Measurements from ENCODE around the gene FOXJ3.
"Not testable (repeated sequence)": the region's sequence is repeated elsewhere in the genome, so short reads cannot be mapped to it uniquely, and the experiment has no call there.

FOXJ3 gene

DNA sequence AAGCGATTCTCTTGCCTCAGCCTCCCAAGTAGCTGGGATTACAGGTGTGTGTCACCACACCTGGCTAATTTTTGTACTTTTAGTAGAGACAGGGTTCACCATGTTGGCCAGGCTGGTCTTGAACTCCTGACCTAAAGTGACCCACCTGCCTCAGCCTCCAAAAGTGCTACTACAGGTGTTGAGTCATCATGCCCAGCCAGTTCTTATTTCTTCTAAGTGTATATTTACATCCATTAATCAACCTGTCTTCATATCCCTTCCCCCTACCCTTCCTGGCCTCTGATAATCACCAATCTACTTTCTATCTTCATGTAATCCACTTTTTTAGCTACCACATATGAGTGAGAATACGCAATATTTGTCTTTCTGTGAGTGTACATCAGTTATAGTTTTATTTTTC, 128.1 kb downstream of the FOXJ3 start:
- not testable (repeated sequence) for DNase-seq; H3K4me3 Mint-ChIP-seq; ATAC-seq (replicated peaks); H3K27me3 Mint-ChIP-seq; H3K9me3 Mint-ChIP-seq
- H3K27ac Mint-ChIP-seq: peak overlapping the region in 1 of 2 donors; percentile 4
- H3K4me1 Mint-ChIP-seq (ENCODE audit: low read depth in 2 of 2): peaks cover 28 to 37% of the 10 kb centered on the region in 2 donors
- peaks cover 11% of the 10 kb centered on the region for H3K36me3 Mint-ChIP-seq (ENCODE audit: insufficient read depth)

DNA sequence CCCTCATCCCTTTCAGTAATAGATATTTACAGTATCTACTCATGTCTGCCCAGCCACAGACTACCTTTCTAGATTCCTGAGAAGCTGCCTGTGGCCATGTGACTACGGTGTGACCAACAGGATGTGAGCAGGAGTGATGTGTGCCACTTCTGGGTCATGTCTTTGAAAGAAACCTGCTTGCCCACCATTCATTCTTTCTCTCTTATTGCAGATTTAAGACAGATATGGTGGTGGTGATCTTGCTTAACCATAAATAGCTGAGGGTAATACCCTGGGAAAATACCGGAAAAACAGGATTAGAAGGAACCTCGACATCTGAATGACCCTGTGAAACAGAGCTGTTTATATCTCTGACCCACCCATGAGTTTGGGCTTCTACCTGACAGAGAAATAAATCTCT, 128.9 kb downstream of the FOXJ3 start:
- peaks cover 24 to 32% of the 10 kb centered on the region in 2 donors for H3K4me1 Mint-ChIP-seq (ENCODE audit: low read depth in 2 of 2)
- H3K36me3 Mint-ChIP-seq (ENCODE audit: insufficient read depth): peaks cover 13% of the 10 kb centered on the region
- no peak overlapping the region for H3K4me3 Mint-ChIP-seq
- peak overlapping the region in 1 of 2 donors; percentile 41 for H3K27ac Mint-ChIP-seq
- no peaks in the 10 kb centered on the region for H3K27me3 Mint-ChIP-seq
- ATAC-seq (replicated peaks) (peak; percentile 39), DNase-seq (no peak)
- H3K9me3 Mint-ChIP-seq: peaks cover 0 to 7% of the 10 kb centered on the region in 2 donors

DNA sequence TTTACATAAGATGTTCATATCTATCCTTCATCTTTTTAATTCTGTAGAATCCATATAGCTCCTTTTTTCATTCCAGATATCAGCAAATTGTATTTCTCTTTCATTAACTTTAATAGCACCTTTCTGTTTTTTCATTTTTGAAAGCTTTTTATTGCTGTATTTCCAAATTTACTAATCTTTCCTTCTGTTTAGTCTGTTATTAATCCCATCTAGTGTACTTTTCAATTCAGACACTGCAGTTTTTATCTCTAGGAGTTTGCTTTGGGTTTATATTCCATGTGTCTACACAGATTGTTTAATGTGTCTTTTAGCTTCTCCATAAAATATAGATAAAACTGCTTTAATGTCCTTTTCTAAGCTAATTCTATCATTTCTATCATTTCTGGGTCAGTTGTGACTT, 133.0 kb downstream of the FOXJ3 start:
- DNase-seq (no peak), ATAC-seq (replicated peaks) (no peak)
- Mint-ChIP-seq H3K27me3 (no peaks in the 10 kb centered on the region), H3K9me3 (peaks cover 0 to 7% of the 10 kb centered on the region in 2 donors), H3K36me3 (ENCODE audit: insufficient read depth) (peaks cover 31% of the 10 kb centered on the region), H3K27ac (no peak overlapping the region), H3K4me1 (ENCODE audit: low read depth in 2 of 2) (peaks cover 8% of the 10 kb centered on the region in 2 donors), H3K4me3 (no peak overlapping the region)

DNA sequence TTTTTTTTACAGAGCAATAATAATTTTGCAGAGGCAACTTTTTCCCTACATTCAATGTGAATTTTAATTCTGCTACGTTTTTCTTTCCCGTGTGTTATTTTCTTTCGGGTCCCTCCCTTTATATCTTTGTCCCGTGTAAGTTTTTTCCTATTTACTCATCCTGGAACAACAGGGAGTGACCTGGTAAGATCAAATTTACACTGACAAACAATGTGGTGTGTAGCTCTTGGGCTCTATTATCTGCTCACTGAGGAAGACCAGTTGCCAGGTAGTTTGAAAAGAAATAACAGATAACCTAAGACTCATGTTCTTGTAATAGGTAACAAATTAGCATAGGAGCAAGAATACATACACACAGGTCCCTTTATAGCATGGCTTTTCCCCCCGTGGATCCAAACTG, 136.8 kb downstream of the FOXJ3 start:
- DNase-seq: no peak
- peaks cover 0 to 2% of the 10 kb centered on the region in 2 donors for H3K4me1 Mint-ChIP-seq (ENCODE audit: low read depth in 2 of 2)
- H3K27me3 Mint-ChIP-seq: no peaks in the 10 kb centered on the region
- no peak for ATAC-seq (replicated peaks)
- H3K36me3 Mint-ChIP-seq (ENCODE audit: insufficient read depth): peaks cover 36% of the 10 kb centered on the region
- peaks cover 0 to 5% of the 10 kb centered on the region in 2 donors for H3K9me3 Mint-ChIP-seq
- H3K27ac Mint-ChIP-seq: no peak overlapping the region
- H3K4me3 Mint-ChIP-seq: no peak overlapping the region

DNA sequence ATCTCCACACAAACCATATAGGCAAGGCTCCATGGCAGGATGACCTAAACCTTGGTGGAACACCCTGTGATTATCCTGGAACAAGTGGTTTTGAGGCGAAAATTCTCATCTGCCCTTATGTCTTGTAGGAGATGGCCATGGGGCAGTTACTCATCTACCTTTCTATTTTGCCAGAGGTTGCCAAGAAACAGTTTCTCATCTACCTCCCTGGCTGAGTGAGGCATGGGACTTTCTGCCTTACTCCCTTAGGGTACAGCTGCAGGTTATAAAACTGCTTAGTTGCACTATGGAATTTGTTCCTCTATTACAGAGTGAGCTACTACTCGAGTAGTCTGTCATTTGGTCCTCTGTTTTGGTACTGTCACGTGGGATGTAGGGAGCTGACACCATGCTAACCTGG, 139.2 kb downstream of the FOXJ3 start:
- Mint-ChIP-seq H3K27ac (no peak overlapping the region), H3K4me3 (no peak overlapping the region), H3K4me1 (ENCODE audit: low read depth in 2 of 2) (peaks cover 8 to 15% of the 10 kb centered on the region in 2 donors), H3K27me3 (no peaks in the 10 kb centered on the region), H3K36me3 (ENCODE audit: insufficient read depth) (peaks cover 34% of the 10 kb centered on the region), H3K9me3 (no peaks in the 10 kb centered on the region)
- no peak for ATAC-seq (replicated peaks)
- no peak for DNase-seq

DNA sequence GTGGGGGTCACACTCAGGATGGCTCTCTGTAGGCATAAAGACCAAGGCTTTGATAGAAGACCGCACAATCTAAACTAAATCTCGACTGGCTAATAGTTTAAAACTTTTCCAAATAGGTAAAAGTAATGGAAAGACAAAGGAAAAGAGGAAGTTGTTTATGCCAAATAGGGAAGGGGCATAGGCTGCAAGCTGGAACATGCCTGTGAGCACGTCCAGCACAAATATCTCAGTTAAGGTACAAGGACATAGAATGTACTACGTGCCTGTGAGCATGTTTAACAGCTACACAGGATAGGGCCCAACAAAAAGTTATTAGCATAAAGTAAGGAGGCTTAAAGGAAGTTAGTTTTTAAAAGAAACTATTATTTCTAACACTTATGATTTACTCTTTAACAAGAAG, 142.9 kb downstream of the FOXJ3 start:
- Mint-ChIP-seq H3K36me3 (ENCODE audit: insufficient read depth) (peaks cover 37% of the 10 kb centered on the region), H3K27ac (no peak overlapping the region), H3K9me3 (no peaks in the 10 kb centered on the region), H3K4me3 (no peak overlapping the region), H3K4me1 (ENCODE audit: low read depth in 2 of 2) (peaks cover 6 to 15% of the 10 kb centered on the region in 2 donors), H3K27me3 (no peaks in the 10 kb centered on the region)
- ATAC-seq (replicated peaks): no peak
- DNase-seq: no peak

DNA sequence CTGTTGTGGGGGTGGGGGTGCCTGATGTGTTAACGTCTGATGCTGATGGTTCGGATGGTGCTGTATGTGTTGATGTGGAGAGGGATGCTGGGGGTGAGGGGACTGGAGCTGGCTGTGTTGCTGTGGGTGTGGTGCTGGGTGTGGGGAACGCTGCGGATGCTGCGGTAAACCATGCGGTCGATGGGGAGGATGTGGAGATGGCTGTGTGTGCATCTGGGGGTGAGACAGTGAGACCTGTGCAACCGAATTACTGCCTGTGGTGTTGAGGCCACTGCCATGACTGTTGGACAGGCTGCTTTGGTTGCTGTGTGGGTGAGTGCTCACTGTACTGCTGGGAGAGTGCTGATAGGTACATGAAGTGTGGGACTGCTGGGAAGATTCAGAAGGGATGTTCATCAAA, 143.7 kb downstream of the FOXJ3 start:
- Mint-ChIP-seq H3K4me1 (ENCODE audit: low read depth in 2 of 2) (peaks cover 6 to 15% of the 10 kb centered on the region in 2 donors), H3K9me3 (no peaks in the 10 kb centered on the region), H3K36me3 (ENCODE audit: insufficient read depth) (peaks cover 37% of the 10 kb centered on the region), H3K4me3 (peak overlapping the region in 1 of 2 donors; percentile 16), H3K27ac (peak overlapping the region; percentile 21 to 39), H3K27me3 (no peaks in the 10 kb centered on the region)
- ATAC-seq (replicated peaks) (no peak), DNase-seq (no peak)

DNA sequence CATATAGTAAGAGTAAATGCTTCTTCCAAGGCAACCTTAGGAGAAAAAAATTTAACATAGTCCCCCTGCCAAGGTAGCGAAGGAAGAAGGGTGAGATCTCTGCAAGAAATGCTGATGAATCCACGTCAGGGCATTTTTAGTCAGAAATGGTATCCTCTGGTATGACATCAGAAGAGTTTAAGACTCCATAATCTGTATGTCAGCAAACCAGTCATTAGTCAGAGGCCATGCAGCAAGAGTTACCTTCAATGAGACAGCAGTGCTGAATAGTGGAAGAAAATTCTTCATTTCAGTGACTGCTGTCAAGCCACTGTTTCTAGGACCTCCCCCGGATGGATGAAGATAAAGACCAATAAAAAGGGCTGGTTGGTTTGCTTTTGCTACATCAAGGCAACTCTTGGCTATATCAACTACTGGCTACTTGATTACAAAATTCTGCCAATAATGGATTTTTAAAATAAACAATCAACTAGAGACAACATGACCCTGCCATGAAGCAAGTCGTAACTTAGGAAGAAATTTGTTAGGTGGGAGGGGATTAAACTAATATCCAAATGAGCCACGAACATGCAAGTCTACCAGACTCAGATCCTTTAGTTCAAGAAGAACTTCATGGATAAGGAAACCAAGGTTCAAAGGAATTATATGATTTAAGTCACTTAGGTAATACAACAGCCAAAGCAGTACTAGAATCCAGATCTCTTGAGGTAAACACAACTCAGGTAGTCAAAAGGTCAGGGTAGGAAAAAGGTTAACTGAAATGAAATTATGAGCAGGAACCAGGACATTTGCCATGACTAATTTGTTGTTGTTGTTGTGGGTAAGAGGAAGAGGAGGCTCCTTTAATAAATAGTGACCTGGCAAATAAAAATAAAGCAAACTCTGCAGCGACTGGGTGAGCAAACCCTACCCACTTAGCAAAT, 144.8 kb downstream of the FOXJ3 start:
- Mint-ChIP-seq H3K27me3 (no peaks in the 10 kb centered on the region), H3K27ac (peak overlapping the region in 1 of 2 donors; percentile 25), H3K36me3 (ENCODE audit: insufficient read depth) (peaks cover 38% of the 10 kb centered on the region), H3K4me1 (ENCODE audit: low read depth in 2 of 2) (peaks cover 6 to 15% of the 10 kb centered on the region in 2 donors), H3K4me3 (no peak overlapping the region), H3K9me3 (no peaks in the 10 kb centered on the region)
- ATAC-seq (replicated peaks) (no peak), DNase-seq (no peak)

DNA sequence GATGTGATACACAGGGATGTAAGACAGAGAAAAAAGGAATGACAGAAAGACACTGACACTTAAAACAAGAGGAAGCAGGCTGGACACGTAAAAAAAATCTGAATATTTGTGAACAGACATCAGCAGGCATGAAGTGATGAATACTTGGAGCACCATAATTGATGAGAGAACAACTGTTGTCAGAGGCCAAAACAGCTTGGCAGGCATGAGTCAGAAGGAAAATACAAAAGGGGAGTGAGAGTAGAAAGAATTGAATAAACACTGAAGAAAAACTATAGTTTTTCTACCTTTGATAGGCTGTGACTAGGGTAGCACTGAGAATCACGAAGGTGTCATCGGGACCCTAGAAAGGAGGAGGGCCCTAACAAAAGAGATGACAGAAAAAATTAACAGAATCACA, 148.9 kb downstream of the FOXJ3 start:
- DNase-seq (no peak), ATAC-seq (replicated peaks) (no peak)
- Mint-ChIP-seq H3K4me1 (ENCODE audit: low read depth in 2 of 2) (peaks cover 2% of the 10 kb centered on the region in 2 donors), H3K27me3 (no peaks in the 10 kb centered on the region), H3K27ac (no peak overlapping the region), H3K9me3 (no peaks in the 10 kb centered on the region), H3K36me3 (ENCODE audit: insufficient read depth) (peaks cover 36% of the 10 kb centered on the region), H3K4me3 (no peak overlapping the region)

DNA sequence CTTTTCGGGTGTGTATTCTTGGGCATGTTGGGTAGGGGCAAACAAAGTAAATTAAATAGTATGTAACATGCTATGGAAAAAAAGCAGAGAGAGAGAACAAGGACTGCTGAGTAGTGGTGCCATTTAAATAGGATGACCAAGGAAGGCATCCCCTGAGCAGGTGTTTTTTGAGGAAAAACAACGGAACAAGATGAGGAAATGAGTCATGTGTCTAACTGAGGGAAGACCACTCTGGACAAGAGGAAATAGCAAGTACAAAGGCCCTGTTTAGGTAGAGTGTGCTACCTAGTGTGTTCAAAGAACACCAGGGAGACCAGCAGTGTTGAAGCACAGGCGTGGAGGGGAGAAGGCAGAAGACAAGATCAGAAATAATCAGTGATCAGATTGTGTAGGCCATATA, 150.4 kb downstream of the FOXJ3 start:
- Mint-ChIP-seq H3K4me3 (no peak overlapping the region), H3K36me3 (ENCODE audit: insufficient read depth) (peaks cover 29% of the 10 kb centered on the region), H3K27ac (peak overlapping the region in 1 of 2 donors; percentile 29), H3K9me3 (no peaks in the 10 kb centered on the region), H3K27me3 (no peaks in the 10 kb centered on the region), H3K4me1 (ENCODE audit: low read depth in 2 of 2) (peaks cover 0 to 2% of the 10 kb centered on the region in 2 donors)
- DNase-seq (no peak), ATAC-seq (replicated peaks) (no peak)

DNA sequence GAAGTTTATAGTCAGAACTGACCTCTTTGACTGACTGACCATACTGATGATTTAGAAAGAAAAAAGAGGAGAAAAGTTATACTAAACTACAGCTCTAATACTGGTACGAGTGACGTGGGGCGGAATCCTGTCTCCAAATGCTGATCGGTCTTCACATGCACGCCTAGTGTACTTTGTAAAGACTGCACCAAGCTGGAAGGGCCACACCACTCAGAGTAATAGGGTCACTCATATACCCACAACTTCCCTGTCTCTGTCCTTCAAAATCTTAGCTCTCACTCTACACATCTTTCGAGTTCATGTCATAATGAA, 151.1 kb downstream of the FOXJ3 start:
- Mint-ChIP-seq H3K4me1 (ENCODE audit: low read depth in 2 of 2) (peaks cover 0 to 2% of the 10 kb centered on the region in 2 donors), H3K9me3 (no peaks in the 10 kb centered on the region), H3K27me3 (no peaks in the 10 kb centered on the region), H3K4me3 (no peak overlapping the region), H3K27ac (no peak overlapping the region), H3K36me3 (ENCODE audit: insufficient read depth) (peaks cover 28% of the 10 kb centered on the region)
- no peak for ATAC-seq (replicated peaks)
- DNase-seq: no peak

DNA sequence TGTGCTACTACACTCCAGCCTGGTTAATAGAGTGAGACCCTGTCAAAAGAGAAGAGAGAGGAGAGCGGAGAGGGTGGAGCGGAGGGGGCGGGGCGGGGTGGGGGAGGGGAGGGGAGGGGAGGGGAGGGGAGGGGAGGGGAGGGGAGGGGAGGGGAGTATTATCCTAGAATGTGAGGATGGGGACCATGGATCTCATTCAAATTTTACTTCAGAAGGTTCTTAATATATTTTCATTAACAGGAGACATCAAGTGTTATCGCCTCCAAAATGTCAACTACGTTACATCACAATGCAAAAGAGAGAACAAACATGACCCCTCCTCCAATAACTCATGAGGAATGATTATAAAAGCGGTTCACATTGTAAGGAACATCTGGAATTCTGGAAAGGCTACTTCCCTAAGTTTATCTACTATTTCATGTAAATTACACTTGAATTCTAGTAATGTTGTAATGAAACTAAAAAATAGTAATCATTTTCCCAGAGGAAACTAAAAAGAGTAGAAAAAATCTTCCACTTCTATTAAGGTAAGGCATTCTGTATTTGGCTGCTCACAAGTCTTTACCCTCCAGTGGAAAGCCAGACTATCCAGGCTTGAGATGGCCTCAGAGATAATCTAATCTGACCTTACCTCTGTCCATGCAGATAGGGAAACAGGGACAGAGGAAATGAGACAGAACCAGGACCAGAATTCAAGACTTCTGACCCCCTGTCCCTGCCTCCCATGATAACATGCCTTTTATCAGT, 151.7 kb downstream of the FOXJ3 start:
- Mint-ChIP-seq H3K27ac (no peak overlapping the region), H3K36me3 (ENCODE audit: insufficient read depth) (peaks cover 31% of the 10 kb centered on the region), H3K9me3 (no peaks in the 10 kb centered on the region), H3K4me3 (no peak overlapping the region), H3K27me3 (no peaks in the 10 kb centered on the region), H3K4me1 (ENCODE audit: low read depth in 2 of 2) (peaks cover 0 to 2% of the 10 kb centered on the region in 2 donors)
- DNase-seq (no peak), ATAC-seq (replicated peaks) (no peak)

DNA sequence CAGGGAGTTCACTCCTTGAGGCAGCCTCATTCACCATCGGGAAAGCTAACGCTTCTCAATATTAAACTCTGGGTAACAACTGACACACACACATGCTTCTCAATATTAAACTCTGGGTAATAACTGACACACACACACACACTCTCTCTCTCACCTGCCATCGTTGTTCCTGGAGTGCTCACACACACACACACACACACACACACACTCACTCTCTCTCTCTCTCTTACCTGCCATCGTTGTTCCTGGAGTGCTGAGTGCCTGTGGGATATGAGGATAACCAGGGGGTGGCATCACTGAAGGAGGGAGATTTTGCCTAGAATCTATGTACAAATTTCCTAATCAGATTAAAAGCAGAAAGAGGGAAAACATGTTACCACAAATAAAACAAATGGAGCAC, 153.3 kb downstream of the FOXJ3 start:
- Mint-ChIP-seq H3K4me3 (no peak overlapping the region), H3K36me3 (ENCODE audit: insufficient read depth) (peaks cover 30% of the 10 kb centered on the region), H3K9me3 (no peaks in the 10 kb centered on the region), H3K27ac (peak overlapping the region in 1 of 2 donors; percentile 24), H3K4me1 (ENCODE audit: low read depth in 2 of 2) (peaks cover 2 to 3% of the 10 kb centered on the region in 2 donors), H3K27me3 (no peaks in the 10 kb centered on the region)
- ATAC-seq (replicated peaks): no peak
- no peak for DNase-seq

DNA sequence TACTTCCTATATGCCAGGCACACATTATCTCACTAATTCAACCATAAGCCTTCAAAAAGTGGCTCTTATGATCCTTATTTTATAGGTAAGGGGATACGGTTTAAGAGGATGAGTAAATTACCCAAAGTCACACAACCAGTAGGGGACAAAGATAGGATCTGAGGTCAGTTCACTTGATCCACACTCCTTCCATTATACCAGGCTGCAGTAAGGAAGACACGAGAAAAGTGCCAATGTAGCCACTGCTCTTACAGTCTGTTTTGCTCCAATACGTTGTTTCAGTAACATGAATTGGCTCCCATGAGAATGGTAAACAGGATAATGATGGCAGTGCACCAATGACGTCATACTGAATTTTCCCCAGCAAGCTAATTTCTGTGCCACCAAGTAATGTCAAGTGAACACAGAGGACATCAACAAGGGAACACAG, 155.1 kb downstream of the FOXJ3 start:
- Mint-ChIP-seq H3K4me3 (no peak overlapping the region), H3K4me1 (ENCODE audit: low read depth in 2 of 2) (peaks cover 2 to 3% of the 10 kb centered on the region in 2 donors), H3K9me3 (no peaks in the 10 kb centered on the region), H3K27me3 (no peaks in the 10 kb centered on the region), H3K27ac (peak overlapping the region in 1 of 2 donors; percentile 53), H3K36me3 (ENCODE audit: insufficient read depth) (peaks cover 23% of the 10 kb centered on the region)
- ATAC-seq (replicated peaks) (no peak), DNase-seq (no peak)

Measured in effector memory CD8-positive, alpha-beta T cell (primary cell).